NCI-H2081 (cell line): ENCODE data around the gene FUT7.
"Not testable (repeated sequence)": the region's sequence is repeated elsewhere in the genome, so short reads cannot be mapped to it uniquely, and the experiment has no call there.

Source experiments
- DNase-seq, 2 experiments: peaks; one replicate each; lab custom pipeline; 2025; lab: John Stamatoyannopoulos, UW

FUT7 gene

DNA sequence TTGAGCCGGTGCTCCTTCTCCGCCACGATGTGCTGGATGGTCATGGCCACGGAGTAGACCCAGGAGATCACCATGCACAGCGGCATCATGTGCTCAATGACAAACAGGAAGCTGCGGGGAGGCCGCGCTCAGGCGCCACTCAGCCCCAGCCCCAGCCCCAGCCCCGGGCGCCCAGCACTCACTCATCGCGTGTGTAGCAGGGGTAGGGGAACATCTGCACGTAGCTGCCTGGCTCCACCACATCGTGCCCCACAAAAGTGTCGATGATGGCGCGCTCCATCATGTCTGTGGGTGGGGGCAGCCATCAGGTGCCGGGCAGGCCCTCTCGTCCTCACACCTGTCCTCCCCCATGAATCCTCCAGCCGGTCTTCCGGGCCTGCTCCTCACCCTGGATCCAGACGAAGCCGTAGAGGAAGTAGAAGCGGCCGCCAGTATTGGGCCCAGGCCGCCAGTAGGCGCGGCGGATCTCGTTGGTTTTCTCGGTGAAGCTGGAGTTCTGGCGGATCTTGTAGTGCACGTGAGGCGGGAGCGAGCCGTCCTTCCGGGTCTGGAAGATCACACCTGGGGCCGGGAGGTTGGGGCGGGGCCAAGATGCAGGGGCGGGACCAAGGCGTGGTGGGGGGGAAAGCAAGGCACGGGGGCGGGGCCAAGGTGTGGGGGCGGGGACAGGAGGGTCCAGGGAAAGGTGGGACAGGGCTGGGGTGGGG lies 13.9 kb downstream of the FUT7 start:
- DNase-seq: no peak

DNA sequence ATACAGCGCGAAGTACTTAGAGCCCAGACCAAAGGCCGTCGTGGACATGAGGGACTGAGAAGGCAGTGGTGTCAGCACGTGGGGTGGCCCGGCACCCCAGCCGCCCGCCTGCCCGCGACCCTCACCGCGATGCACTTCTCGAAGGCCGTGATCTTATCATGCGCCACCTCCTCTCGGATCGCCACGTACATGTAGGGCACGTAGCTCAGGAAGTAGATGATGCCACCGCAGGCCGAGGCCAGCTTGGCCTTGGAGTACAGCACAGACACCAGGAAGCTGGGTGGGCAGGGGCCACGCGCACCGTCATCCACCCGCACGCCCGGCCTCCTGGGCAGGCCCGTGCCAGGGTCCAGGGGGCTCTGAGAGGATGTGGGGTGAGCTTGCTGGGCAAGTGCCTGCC lies 14.8 kb downstream of the FUT7 start:
- DNase-seq: no peak

GRCh38 chr9:137016436-137016835 lies 15.5 kb downstream of the FUT7 start:
- DNase-seq: no peak

GRCh38 chr9:137015976-137016375 lies 15.9 kb downstream of the FUT7 start:
- no peak for DNase-seq

- DNase-seq: no peak
These were observed 16.4 kb downstream of the FUT7 start for GRCh38 chr9:137015540-137015930.

DNA sequence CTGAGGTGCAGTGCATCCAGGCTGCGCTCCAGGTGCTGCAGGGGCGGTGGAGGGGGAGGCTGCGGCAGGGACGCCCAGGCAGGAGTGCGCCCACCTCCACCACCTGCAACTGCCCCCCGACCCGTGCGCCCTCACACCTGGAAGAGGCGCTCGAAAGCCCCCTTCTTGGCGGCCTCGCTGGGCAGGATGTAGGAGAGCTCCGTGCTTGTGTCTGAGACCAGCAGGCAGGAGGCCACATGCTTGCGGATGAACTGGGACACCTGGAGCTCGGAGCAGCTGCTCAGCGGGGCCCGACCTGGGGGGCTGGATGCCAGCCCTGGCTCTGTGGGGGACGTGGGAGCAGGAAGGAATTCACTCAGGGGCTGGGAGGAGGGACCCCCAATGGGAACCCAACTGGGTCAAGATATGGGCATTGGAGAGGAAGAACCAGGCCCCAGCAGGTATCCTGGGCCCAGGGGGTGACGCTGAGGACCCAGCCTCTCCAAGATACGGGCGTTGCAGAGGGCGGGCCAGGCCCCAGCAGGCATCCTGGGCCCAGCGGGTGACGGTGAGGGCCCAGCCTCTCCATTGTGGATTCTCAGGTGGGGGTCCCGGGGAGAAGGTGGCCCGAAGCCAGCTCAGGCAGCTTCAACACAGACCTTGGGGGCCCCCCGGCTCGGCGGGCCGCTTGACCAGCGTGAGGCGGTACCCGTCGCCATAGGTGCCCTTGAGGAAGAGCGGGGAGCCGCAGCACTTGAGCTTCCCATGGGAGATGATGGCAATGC lies 16.9 kb downstream of the FUT7 start:
- DNase-seq: no peak

- DNase-seq: no peak
These were observed 17.7 kb downstream of the FUT7 start for GRCh38 chr9:137014166-137014565.

- no peak for DNase-seq
These were observed 18.3 kb downstream of the FUT7 start for GRCh38 chr9:137013571-137013940.

DNA sequence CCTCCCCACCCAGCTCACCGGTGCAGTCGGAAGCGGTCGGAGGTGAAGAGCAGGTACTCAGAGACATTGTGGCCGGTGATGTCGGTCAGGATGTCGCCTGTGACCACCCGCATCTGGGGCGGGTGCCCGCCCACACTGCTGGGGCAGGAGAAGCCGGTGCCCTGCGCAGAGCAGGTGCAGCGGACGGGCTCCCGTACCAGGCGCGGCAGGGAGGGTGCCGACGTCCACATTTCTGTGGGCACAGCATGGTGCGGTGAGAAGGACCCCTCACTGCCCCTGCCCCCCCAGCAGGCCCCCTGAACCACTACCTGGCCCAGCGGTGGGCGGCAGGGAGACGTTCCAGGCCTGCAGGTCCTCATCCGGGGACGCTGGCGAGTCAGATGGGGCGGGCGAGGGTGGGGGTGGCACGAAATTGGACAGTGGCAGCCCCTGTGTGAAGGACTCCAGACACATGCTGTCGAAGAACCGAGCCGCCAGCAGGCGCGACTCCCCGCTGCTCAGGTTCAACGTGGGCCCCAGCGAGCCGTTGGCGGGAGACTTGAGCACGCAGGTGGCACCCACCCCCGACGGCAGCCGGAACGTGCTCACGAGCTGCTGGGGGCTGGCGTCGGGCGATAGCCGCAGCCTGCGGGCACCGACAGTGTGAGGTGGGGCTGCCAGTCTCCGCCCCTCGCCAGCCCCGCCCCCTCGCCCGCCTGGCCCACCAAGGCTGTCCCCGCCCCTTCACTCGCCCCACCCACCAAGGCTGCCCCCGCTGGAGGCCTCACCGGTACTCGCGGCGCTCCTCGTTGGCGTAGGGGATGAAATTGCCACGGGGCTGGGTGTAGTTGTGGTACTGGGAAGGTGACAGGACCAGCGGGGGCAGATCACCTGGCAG lies 19.0 kb downstream of the FUT7 start:
- DNase-seq: no peak

DNA sequence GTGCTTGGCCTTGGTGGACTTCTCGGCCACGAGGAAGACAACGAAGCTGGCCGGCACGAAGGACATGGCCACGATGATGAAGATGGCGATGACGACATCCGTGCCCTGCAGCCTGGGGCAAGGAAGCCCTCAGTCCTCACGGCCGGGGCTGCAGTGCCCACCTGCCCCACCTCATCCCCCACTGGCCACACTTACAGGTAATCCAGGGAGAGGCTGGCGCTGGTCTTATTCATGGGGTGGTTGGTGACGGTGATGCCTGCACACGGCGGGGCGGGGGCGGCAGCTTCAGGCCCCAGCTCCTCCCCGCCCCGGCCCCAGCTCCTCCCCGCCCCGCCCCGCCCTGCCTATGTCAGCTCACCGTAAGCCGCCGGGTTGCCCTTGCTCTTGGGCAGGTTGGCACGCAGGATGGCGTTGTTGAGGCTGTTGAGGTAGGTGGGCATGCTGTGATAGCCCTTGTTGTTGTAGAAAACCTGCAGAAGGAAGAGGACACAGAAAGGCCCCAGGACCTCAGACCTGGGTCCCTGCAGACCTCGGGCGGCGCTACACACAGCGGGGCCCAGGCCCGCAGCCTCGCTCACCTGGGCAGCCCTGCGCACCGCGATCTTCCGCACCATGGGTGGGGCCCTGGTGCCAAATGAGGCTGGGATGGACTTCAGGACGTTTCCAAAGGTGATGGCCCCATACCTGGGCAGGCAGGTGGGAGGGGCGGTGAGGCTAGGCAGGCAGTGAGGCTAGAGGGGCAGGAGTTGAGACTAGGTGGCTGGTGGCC lies 19.8 kb downstream of the FUT7 start:
- DNase-seq: no peak

- no peak for DNase-seq
These were observed 20.7 kb downstream of the FUT7 start for GRCh38 chr9:137011156-137011555.

DNA sequence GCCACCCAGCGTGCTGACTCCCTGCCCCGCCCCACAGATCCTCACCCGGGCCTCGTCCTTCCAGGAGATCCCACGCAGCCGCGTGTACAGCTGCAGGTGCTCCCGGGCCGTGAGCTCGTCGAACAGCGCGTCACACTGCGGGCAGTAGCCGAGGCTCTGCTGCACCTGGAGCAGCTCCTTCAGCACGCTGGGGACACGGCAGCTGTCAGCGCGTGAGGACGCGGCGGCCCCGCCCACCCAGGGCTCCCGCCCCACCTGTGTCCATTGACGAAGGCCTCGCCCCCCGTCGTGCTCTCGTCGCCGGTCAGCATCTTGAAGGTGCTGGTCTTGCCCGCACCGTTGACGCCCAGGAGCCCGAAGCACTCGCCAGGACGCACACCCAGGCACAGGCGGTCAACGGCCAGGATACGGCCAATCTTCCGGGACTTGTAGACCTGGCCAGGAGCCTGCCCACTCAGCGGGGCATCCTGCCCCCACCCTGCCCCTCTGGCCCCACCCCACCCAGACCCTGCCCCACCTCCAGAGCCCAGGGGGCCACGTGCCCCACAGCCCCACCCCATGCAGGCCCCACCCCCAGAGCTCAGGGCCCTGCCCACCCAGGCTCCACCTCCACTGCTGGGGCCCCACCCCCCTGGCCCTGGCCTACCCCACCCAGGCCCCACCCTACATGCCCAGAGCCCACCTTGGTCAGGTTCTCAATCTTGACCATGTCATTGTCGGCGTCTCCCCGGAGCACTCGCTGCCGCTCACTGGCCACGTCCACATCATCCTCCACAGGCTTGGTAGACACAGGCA lies 21.8 kb downstream of the FUT7 start:
- no peak for DNase-seq

- DNase-seq: no peak
These were observed 22.7 kb downstream of the FUT7 start for GRCh38 chr9:137009217-137009616.

DNA sequence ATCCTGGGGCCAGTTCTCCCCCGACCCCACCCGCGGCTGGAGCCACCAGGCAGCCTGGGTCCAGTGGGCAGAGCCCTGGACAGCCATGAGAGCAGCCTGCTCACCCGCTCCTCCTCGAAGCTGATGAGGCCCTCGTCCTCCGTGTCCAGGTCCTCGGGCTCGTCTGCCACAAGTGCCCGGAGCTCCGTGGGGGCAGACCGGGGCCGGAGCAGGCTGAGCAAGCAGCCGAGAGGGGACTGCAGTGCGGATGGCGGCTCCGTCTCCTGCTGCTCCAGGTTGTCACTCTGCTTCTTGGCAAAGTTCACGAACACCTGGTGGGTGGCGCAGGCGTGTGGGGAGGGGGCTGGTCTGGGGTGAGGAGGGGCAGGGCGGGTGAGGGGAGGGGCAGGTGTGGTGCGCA lies 23.6 kb downstream of the FUT7 start:
- no peak for DNase-seq

GRCh38 chr9:137007816-137008270 lies 24.0 kb downstream of the FUT7 start:
- DNase-seq: no peak

GRCh38 chr9:137007108-137007815 lies 24.6 kb downstream of the FUT7 start:
- peak; percentile 7 to 39 for DNase-seq

DNA sequence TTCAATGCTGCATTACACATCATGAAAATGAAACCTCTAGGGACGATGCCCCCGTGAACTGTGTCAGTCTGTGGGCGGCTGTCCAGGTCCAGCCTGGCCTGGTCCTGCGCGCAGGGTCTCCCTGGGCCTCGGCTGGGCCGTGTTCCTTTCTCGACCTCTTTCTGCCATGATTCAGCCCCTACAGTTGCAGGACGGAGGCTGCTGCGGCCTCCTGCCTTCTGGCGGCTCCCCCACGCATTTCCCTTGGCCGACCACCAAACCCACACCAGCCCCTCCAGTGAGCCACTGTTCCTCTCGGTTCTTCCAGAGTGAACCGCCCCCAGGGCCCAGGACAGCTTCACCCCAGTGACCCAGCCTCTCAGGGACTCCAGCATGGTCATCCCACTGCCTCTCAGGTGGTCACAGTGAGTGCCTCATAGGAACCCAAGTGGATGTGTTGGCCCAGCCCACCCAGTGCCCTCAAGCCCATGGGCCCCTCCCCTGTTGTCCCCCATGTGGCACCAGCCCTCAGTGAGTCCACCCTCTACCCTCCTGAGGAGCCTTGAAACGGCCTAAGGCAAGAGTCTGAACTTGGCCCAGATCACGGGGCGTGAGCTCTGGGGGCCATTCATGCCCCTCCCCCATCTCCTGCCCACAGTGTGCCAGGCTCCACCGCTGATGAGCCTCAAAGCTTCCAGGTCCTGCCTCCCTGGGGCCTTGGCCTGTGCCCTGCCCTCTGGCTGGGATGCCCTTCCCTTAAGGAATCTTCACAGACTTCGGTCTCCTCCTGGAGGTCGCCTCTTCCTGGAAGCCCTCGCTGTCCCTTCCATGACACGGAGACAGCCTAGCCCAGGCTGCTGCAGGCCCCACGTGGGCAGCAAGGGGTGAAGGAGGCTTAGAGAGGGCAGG lies 25.5 kb downstream of the FUT7 start:
- DNase-seq: no peak

GRCh38 chr9:137004285-137004684 lies 27.6 kb downstream of the FUT7 start:
- not testable (repeated sequence) for DNase-seq

GRCh38 chr9:137002646-137003041 lies 29.2 kb downstream of the FUT7 start:
- DNase-seq: no peak
